Superior temporal gyrus (tissue), 1 donor: Measurements from ENCODE around the gene AKAP13.

Source experiments
- DNase-seq: peaks from one replicate; pipeline ENCODE4 v3.0.0-alpha.2; 2016; ENCODE audit errors: extremely low spot score

The AKAP13 gene

DNA sequence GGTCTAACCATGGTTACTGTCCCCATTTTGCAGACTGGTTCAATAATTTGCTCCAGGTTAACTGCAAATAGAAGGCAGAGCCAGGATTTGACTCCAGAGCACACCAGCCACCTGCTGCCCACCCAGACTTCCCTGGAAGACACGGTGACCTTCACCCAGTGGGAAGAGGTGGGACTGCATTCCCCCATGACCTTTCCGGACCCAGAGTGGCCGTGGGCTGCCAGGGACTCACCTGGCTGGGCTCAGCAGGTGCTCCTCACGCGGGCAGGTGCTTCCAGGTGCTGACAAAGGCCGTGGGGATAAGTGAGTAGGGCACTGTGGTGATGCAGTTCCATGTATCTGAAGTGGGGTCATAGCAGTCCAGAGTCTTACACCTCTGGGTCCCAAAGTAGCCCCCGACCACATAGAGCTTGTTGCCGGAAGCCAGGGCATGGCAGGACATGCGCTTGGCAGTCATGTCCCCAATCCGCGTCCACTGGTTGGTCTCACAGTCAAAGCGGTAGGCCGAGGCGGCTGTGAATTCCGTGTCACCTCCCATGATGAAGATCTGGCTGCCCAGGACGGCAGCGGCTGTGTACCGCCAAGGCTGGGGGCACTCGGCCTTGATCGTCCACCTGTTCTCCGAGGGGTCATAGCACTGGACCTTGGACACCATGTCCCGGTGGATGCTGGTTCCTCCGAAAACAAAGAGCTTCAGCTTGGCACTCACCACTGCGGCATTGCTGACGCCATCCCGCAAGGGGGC is 387.6 kb downstream of the AKAP13 start:
- no peak for DNase-seq

DNA sequence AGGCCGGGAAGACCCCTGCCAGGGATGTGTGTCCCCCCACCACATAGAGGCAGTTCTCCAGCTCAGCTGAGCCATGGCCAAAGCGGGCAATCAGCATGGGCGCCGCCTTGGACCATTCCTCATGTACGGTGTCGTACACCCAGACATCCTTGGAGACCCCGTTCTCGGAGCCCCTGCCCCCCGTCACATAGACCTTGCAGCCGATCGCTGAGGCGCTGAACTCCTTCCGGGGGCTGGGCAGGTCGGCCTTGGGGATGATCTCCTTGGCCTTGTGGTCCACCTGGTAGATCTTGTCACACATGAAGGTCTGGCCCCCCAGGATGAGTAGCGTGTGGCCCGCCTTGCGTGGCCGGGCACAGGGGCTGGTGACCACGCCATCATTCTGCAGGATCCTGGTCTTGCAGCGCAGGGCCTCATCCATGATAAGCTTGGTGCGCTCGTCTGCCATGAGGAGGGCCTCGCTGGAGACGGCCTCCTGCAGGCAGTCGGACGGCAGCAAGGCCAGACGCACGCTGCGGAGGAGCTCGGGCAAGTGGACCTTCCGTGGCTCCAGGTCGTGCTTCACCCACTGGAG is 388.3 kb downstream of the AKAP13 start:
- no peak for DNase-seq

DNA sequence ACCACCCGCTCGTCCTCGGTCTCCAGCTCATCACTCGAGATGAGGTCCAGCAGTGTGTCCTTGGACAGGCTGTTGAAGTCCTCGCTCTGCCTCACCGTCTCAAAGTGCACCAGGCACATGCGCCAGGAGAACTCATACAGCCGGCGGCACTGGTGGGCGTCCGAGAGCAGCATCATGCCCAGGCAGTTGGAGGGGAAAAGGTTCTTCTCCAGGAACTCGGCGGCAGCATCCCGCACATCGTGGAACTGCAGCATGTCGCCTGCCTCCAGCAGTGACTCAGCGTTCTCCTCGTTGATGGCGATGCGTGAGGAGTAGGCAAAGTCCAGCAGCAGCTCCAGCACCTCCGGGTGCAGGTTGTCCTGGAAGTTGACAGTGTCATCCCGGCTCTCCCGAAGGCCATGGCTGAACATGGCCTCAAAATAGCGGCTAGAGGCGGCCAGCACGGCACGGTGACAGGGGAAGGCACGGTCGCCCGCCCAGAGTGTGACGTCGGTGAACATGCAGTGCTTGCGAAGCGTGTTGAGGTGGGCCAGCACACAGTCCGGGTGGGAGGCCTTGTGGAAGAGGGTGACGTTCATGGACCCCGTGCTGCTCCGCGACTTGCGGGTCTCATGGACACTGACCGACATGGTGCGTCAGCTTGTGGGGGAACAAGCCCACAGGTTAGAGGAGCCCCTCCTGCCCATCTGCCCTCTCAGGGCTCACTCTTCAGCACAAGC is 388.9 kb downstream of the AKAP13 start:
- no peak for DNase-seq

DNA sequence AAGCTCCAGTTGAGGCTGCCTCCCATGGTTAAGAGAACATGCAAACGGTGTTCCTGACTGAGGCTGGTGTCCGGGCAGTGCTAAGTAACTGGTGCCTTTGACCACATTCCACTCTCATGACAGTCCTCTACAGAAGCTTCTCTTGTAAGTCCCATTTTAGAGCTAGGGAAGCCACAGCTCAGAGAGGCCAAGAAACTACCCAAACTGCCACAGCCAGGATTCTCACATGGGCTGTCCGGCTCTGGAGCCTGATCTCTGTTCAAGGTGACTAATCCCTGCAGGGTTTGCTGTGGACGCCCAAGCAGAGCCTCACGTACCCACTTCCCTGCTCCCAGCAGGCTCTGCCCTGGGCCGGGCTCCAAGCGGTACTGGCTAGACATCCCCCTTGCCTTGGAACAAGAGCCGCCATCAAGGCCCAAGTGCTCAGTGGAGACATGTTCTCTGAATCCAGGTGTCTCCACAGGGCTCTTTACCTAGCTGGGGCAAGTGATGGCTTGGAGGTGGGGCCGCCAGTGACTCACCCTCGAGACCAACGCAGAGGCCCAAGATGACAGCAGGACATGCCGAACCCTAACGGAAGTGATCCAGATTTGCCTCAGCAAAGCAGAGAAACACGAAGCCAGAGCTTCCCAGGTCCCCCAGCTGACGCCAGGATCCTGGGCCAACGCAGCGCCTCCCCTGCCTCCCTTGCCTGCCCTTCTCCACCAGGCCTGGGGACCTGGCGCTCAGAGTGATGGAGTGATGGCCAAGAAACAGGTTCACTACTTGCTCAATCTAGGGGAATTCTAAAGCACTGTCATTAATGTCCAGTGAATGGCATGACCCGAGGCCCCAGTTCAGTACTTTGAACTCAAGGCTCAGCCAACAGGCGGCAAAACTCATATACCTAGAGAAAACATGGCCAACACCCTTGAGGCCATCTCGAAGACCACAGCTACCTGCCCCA is 390.0 kb downstream of the AKAP13 start:
- no peak for DNase-seq

DNA sequence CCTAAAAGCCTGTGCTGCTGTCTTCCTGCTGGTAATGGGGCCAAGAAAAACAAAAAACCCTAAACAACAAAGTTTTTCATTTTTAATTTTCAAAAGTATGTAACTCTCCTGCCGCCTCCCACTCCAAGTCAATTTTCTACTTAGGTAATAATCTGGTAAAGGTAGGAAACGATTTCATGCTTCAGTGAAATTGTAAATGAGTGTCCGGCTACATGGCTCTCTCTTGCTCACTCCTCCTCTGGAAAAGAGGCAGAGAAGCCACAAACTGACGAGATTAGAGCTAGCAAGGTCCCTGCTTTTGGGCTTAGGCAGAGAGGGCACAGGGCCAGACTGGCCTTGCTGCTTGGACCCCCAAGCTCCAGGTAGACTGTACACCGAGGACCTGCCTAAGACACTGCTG is 390.9 kb downstream of the AKAP13 start:
- DNase-seq: no peak

DNA sequence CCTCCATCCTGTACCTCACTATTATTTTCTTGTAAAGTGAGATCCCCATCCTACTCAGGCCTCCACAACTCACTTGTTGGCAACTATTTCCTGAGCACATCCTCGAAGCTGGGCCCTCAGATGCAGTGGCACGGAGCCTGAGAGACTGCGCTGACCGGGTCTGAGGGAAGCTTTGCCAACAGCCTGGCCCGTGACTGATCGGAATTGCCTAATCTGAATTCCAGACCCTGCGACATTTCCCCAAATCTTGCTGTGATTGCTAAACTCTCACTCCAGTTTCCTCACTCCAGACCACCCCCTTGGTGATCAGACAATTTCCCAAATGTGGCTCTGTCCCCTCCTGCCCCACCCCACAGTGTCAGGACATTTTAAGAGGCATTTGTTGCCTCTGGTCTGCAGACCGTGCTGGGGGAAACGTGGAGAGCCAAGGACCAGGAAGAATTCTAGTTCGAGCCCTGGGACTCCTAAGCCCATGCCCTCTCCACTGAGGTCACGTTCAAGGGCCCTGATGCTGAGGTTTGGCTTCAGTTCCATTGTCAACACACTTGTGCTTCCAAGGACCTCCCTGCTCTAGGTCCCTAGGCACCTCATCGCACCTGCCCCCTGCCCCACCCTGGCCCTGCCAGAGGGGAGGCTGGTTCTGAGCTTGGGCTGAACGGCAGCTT is 391.5 kb downstream of the AKAP13 start:
- DNase-seq: no peak

DNA sequence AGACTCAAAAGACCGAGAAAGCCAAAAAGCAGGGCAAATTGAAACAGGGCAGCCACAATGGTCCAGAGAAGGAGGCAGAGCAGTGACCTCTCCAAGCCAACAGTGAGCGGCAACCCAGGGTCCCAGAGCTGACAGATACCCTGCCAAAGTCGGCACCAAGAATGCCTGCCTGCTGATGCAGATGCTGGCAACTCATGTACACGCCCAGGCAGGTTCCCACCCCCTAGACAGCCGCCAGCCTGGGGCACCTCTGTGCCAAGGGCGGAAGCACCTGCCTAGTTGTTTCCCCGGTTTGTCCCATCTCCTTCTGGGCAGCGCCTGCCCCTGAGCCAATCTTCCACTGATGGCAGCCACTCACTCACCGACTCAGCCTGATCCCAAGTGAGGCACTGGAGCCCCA is 392.3 kb downstream of the AKAP13 start:
- DNase-seq: no peak

DNA sequence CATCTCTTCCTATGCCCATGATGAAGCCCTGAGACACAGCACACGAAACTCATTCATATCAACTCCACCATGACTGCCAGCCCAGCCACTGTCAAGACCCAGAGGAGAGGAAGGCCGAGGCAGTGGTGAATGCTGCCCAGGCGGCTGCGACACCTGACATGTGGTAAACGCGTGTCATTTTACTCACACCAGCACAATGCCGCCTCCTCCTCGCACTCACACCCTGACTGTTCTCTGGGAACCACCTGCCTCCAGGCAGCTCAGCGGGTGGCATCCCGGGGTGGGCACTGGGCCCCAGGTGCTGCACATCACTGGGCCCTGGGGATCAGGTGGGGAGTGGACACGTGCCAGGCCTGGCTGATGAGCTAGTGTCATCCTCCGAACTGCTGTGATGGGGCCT is 392.8 kb downstream of the AKAP13 start:
- no peak for DNase-seq

DNA sequence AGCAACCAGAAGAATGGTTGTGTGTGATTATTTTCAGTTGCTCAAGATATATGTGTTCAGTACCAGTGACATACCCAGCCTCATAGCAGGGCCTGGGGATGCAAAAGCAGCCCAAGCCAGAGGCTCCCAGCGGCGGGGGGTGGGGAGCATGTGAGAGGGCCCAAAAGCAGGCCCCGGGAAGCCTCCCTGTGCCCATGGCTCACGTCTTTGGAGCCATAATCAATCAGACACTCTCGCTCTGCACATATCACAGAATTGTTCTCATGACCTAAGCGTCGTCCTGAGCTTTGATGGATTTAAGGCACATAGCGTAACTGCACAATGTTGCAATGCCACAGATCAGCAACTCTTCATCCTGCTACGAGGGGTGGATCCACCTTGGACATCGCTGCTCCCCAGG is 393.6 kb downstream of the AKAP13 start:
- no peak for DNase-seq

DNA sequence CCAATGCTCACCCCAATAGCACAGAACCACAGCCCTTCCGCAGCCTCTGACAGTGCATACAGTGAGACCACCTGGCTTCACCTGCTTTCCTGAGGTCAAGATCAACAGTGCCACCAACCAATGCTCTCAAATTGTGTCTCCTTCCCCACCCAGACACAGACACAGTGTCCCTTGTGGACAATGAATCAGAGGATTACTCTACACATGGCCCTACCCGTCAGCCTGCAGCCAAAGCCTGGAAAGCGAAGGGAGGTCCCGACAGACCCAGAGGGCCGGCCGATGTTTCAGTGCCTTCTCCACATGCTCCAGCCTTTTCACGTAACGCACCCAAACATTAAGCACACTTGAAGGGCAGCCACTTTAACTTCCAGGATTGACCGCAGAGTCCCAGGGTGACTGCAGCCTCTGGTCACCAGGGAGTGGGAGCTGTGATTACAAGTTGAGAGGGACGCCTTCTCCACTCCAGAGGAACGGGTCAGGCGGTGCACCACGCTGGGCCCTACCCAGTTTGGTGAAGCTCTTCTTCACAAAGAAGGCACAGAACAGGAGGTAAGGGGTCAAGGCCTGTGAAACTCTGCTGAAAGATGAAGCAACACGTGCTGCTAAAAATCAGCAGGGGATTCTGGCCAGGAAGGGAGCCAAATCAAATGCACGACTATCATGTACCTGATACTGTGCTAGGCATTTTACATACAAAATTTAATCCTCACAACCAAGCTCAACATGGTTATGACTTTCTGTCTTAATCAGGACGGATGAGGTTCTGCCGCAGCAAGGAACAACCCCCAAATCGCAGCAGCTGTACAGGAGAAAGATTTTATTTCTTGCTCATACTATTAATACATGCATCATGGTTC is 397.1 kb downstream of the AKAP13 start:
- DNase-seq: no peak

DNA sequence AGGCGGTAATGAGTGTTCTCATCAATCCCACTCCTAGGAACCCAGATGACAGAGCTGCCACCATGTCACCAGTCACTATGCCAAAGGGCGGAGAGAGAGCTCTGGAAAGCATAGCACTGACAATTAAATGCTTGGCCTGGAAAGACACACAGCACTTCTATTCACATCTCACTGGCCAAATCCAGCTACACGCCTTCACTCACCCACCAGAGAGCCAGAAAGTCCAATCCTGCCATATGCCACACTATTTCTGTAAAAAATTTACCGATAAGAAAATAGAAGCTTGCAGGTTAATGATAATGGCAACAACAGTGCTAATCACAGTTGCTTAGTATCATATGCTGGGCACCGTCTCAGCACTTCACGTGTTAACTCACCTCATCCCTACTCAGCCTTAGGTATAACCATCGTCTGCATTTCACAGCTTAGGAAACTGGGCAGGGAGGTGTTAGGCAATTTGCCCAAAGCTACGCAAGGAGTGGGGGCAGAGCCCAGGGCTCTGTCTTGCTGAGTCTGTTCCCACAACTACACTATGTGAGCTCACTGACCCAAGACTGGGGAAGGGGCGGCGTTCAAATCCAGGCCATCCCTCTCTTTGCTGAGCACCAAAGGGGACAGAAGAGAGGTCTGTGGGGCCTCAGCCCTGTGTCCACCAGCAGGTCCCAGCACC is 397.8 kb downstream of the AKAP13 start:
- no peak for DNase-seq

DNA sequence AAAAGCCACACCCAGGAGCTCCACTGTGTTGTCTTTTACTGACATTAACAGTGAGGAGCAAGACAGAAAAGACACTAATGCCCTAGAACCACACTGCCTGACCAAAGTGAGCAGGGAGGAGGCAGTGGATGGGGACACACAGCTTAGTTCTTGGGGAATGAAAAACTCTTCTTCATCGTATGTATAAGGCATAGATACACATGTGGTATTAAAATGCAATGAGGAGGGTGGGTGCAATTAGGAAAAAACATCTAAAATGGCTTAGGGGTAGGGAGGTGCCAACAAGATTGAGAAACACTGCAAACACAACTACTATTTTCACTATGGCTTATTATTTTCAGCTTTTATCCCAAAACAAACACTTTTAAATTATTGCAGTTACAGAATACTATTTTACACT is 398.8 kb downstream of the AKAP13 start:
- DNase-seq: no peak

DNA sequence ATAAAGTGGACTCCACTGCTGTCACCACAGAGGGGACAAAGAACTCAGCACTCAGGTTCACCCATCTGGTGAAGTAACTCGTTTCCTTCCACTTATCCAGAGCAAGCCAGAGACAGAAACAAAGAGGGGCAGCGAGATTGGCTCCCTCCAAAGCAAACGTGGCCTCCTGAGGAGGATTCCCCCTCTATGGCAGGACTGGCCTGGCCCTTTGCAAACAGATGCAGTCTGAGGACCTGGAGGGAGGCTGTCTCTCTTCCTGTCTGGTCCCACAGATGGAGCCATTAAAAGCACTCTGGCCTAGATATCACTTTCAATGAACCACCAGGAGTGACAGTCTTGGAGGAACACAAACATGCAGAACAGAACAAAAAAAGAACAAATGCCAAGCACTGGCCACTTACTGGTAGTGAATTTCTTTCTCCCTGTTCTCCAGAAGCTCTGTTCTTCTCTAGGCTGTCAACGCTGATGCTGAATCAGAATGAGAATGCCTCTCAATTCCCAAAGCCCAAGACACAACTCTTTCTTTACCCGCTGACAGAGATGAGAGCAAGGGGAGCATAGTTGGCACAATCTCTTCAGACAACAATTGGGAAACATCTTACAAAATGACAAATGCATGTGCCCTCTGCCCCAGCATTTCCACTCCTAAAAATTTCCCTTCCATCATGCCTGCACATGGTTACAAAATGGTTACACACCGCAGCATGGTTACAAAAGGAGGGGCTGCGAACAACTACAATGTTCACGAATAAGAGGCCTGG is 400.0 kb downstream of the AKAP13 start:
- peak; percentile 25 for DNase-seq

DNA sequence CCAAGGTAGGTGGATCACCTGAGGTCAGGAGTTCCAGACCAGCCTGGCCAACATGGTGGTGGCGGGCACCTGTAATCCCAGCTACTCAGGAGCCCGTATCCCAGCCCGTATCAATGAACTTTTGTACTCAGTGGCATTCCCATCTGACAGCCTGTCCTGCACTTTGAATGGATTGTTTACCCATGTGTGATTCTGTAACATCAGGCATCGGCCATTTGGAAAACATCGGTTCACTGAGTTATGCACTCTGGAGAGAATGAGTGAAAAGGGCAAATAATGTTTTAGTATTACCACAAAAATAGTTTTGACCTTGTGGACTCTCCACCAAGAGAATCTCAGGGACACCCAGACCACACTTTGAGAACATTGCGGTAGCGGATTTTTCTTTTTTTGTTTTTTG is 400.7 kb downstream of the AKAP13 start:
- no peak for DNase-seq

DNA sequence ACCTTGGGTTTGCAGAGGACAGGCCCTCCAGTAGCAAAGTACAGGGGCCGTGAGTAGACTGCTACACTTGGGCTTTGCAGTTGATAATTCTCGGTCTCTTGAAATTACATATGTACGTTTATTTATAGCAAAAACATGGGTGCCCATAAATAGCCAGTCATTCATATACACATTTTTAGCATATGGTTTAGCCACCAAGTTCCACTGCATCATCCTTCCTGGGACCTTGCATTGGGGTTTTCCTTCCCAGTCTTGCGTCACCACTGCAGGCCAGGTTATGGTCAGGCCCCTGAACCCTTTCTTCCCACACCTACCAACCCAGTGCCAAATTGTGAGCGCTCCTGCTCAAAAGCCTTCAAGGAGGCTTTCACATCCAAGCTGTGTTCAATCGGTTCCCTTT is 401.7 kb downstream of the AKAP13 start:
- no peak for DNase-seq

DNA sequence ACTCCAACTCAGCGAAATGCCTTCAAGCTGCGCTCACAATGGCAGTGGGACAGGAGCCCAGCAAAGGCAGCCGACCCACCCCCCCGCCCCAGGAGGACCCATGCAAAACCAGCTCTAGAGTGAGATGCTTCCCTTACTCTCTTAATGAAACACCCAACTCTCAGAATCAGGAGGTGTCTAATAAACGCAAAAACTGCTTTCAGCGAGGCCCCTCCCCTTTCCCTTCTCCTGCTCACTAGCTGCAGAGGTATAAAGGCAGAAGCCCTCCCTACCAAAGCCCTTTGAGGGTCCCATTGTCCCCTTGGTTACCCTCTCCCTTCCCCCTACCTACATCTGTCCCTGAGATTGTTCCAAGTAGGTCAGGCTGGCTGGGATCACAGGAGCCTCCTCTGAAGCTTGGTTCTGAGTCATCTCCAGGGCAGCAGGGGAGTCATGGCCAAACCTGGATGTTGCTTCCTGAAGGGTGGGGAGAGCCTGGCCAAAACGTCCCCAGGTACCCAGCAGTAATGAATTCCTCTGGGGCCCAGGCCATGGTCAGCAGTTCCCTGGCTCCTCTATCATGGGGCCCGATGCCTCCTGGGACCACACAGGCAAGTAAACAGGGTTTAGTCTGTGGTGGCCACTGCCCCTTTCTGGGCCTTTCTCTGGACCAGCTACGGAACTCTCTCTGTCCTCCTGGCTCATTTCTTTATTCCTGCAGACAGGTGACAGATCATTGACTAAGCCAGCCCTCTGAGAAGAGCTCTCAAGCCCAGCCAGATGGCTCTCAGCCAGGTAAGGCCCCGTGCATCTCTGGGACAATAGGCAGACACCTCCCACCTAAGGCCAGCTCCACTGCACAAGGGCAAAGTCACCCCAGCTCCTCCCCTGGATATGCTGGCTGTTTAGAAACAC is 405.7 kb downstream of the AKAP13 start:
- no peak for DNase-seq

DNA sequence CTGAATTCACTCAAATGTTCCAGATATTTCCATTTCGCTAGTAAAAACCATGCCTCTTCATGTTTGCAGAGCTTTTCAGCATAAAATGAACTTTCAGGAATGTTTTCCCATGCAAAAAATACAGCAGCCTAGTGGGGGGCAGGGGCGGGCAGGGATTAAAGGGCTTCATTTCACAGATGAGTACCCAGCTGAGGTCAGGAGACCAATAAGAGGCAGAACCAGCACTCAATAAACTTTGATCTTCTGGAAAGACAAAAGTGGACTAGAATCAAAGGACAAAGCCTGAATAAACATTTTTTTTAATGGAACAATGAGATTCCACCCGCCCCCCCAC is 406.3 kb downstream of the AKAP13 start:
- DNase-seq: no peak

DNA sequence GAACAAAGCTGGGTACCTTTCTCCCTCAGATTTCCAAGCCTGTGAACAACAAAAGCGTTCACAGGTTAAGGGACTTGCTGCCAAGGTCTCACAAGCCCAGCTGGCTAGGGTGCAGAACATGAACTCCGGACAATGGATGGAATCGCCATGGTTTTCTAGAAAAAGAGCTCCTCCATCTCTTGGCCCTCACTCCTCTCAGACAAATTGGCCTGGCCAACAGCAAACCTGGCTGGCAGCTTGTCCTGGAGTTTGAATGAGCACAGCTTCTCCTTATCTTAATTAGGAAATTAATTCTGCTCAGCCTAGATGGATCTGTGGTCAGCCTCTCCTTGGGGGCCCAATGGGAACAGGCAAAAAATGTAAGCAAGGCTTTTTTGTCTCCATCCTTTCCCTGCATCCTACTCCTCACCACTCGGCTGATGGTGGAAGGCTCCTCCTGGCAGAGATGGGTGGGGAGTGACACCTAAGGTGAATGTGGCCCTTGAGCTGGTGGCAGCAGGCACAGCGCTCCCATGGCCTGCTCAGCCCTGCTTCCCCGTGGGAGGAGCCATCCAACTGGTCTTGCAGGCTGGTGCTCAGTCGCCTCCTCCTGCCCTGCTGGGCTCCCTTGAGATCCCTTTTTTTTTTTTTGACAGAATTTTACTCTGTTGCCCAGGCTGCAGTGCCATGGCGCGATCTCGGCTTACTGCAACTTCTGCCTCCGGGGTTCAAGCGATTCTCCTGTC is 408.5 kb downstream of the AKAP13 start:
- DNase-seq: no peak
